Superior temporal gyrus (tissue), 1 donor: Measurements from ENCODE around the gene HCFC1.
"Not testable (repeated sequence)": the region's sequence is repeated elsewhere in the genome, so short reads cannot be mapped to it uniquely, and the experiment has no call there.

Source experiments
- DNase-seq: peaks from one replicate; pipeline ENCODE4 v3.0.0-alpha.2; 2016; ENCODE audit errors: extremely low spot score

HCFC1 gene

DNA sequence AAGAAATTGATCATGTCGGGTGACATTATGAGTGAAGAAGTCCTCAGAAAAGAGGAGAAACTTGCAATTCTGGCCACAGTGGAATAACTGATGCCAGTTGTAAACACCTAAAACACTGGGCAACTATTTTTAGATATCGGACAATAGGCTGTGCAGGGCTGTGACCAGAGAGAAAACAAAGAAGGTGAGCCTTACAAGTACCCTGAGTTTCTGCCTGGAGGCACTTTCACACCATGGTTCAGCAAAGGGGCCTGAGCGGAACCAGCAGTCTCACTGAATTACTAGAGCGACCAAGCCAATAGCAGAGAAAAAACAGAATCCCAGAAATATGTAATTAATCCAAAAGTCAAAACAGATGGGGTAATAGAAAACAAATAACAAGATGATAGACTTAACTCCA, 36.9 kb upstream of the HCFC1 start:
- no peak for DNase-seq

- no peak for DNase-seq
Measured at GRCh38 chrX:154006947-154007346, 35.3 kb upstream of the HCFC1 start.

DNA sequence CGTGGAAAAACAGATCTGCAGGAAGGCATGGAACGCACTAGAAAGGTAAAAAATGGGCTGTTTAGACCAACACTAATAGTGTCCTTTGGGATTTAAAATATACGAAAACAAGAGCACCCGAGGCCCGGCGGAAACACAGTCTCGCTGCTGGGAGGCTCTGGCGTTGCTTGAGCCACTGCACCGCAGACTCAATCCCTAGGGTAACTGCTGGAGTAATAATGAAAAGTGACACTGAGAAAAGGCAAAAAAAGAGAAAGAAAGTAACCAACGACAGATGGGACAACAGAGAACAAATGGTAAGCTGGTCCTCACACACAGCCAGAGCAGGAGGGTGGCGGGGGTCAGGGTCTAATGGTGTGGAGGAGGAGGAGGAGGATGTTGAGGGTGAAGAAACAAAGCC, 32.7 kb upstream of the HCFC1 start:
- DNase-seq, result no peak

- DNase-seq, result peak; percentile 49
Measured at GRCh38 chrX:154002215-154002719, 30.6 kb upstream of the HCFC1 start.

- DNase-seq, result no peak
Measured at GRCh38 chrX:154000051-154000450, 28.4 kb upstream of the HCFC1 start.

GRCh38 chrX:153999359-154000037, 27.9 kb upstream of the HCFC1 start:
- DNase-seq, result no peak

DNA sequence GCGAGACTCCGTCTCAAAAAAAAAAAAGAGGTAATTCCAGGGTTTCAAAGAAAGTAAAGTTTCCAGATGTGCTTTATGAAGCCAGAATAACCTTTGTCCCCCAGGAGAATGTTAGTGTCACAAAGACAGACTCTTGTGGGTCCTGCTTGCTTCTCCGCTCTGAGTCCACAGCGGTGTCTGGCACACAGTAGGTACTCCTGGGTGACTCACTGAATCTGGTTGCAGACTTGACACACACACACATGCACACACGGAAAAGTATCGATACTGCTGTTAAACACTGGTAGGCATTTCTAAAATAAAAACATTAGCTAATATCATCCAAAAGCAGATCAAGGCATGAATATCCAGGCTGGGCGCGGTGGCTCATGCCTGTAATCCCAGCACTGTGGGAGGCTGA, 23.9 kb upstream of the HCFC1 start:
- no peak for DNase-seq

- DNase-seq, result not testable (repeated sequence)
Measured at GRCh38 chrX:153994398-153994797, 22.8 kb upstream of the HCFC1 start.

- DNase-seq, result no peak
Measured at GRCh38 chrX:153993978-153994377, 22.4 kb upstream of the HCFC1 start.

DNA sequence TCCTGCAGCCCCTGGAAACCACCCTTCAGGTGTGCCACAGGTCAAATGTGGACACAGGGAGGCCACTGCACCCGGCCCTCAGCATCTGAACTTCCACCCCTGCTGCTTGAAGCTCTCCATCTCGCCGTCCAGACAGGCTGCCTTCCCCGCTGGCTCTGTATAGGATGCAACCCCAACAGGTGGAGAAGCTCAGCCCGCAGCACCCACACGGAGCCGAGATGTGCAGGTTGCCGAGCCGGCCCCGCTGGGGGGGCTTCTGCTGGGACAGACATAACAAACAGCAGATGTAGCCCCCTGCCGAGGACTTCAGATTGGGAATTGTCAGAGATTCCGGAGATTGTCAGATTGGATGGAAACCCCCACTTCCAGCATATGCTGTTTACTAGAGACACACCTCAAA, 21.5 kb upstream of the HCFC1 start:
- no peak for DNase-seq

GRCh38 chrX:153992180-153992579, 20.6 kb upstream of the HCFC1 start:
- DNase-seq, result no peak

- no peak for DNase-seq
Measured at GRCh38 chrX:153991013-153991580, 19.5 kb upstream of the HCFC1 start.

- DNase-seq, result no peak
Measured at GRCh38 chrX:153989973-153990655, 18.5 kb upstream of the HCFC1 start.

- no peak for DNase-seq
Measured at GRCh38 chrX:153988493-153988892, 16.9 kb upstream of the HCFC1 start.

DNA sequence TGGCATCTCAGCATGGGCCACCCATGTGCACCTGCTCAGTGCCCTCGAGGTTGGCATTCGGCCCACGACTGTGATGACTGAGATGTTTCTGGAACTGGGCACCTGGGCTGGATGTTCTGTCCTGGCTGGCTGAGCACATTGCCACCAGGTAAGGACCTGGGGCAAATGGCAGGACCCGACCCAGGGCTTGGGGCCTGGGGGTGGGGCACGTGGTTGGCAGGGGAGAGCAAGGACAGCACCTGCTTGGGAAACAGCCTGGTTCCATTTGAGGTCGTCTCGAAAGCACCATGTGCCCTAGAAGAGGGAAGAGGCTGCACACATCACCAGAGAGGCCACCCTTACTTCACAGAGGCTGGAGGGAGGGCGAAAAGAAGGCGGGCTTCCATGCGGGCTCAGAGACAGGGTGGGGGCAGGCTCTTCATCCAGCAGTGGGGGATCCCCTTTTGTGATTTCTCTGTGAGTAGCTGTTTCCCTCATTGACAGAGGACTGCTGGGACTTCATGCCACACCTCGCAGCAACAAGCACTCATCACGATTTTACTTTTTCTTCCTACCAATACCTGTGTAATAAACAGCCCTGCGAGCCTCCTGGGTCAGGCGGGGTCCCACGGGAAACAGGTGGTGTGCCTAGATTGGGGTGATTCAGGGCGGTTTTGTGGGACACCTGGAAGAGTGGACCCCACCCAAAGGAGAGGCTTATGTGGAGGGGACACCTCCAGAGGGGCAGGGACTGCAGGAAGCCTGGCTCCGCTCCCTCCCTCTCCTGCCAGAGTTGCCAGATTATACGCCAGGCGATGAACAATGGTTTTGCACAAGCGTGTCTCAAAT, 12.9 kb upstream of the HCFC1 start:
- DNase-seq, result no peak

GRCh38 chrX:153983321-153983801, 11.7 kb upstream of the HCFC1 start:
- no peak for DNase-seq

DNA sequence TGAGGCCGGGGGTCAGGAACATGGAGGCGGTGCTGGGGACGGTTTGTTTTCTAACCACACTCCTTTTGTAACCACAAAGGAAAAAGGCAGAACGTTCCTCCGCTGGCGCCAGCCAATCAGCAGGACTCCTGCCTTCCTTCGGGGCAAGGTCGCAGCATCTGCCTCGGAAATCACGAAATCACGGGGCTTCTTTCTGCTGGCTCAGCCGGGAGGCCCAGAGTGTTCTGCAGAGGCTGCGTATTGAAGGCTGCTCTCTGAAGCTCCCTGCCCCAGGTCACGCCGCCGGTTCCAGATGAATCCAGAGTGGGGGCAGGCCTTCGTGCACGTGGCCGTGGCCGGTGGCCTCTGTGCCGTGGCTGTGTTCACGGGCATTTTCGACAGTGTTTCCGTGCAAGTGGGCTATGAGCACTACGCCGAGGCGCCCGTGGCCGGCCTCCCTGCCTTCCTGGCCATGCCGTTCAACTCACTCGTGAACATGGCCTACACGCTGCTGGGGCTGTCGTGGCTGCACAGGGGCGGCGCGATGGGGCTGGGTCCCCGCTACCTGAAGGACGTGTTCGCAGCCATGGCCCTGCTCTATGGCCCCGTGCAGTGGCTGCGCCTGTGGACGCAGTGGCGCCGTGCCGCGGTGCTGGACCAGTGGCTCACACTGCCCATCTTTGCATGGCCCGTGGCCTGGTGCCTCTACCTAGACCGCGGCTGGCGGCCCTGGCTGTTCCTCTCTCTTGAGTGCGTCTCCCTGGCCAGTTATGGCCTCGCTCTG, 10.3 kb upstream of the HCFC1 start:
- no peak for DNase-seq

GRCh38 chrX:153981231-153981630, 9.6 kb upstream of the HCFC1 start:
- DNase-seq, result no peak

- not testable (repeated sequence) for DNase-seq
Measured at GRCh38 chrX:153980394-153980793, 8.8 kb upstream of the HCFC1 start.

- no peak for DNase-seq
Measured at GRCh38 chrX:153974726-153975286, 3.2 kb upstream of the HCFC1 start.
